GM19239 (cell line): ENCODE results near the gene WDR1.

Experiments
- DNase-seq: peaks from one replicate; pipeline ENCODE4 v3.0.0; 2011; ENCODE audit warnings: low spot score; ENCODE audit not compliant: insufficient read length
- FAIRE-seq: peaks from 2 replicates; lab custom pipeline; 2011; peaks lifted over from hg19 to GRCh38; lab: Jason Lieb, UNC

WDR1 gene

GRCh38 chr4:10116569-10117358 lies at the start of gene WDR1:
TSS of gene WDR1 (minus strand) at chr4:10116799. CDS start at chr4:10116666, 133 bp downstream.
- DNase-seq (peak; percentile 95), FAIRE-seq (no peak)

- FAIRE-seq (no peak), DNase-seq (peak; percentile 16)
These were observed 48.3 kb upstream of the WDR1 start for GRCh38 chr4:10164877-10165283.

- DNase-seq (no peak), FAIRE-seq (no peak)
These were observed 46.7 kb upstream of the WDR1 start for GRCh38 chr4:10163296-10163695.

GRCh38 chr4:10162341-10163000 lies 45.9 kb upstream of the WDR1 start:
- DNase-seq (no peak), FAIRE-seq (no peak)

GRCh38 chr4:10161840-10162239 lies 45.2 kb upstream of the WDR1 start:
- FAIRE-seq: no peak
- DNase-seq: no peak

- FAIRE-seq (no peak), DNase-seq (no peak)
These were observed 44.5 kb upstream of the WDR1 start for GRCh38 chr4:10161146-10161545.

GRCh38 chr4:10160281-10160856 lies 43.8 kb upstream of the WDR1 start:
- no peak for DNase-seq
- FAIRE-seq: no peak

- no peak for DNase-seq
- no peak for FAIRE-seq
These were observed 43.1 kb upstream of the WDR1 start for GRCh38 chr4:10159671-10160070.

- DNase-seq (no peak), FAIRE-seq (no peak)
These were observed 41.8 kb upstream of the WDR1 start for GRCh38 chr4:10158333-10158942.

- FAIRE-seq (peak; percentile 85), DNase-seq (peak; percentile 49)
These were observed 41.1 kb upstream of the WDR1 start for GRCh38 chr4:10157478-10158332.

- FAIRE-seq: no peak
- DNase-seq: no peak
These were observed 37.6 kb upstream of the WDR1 start for GRCh38 chr4:10154241-10154640.

GRCh38 chr4:10153161-10153560 lies 36.6 kb upstream of the WDR1 start:
- FAIRE-seq (no peak), DNase-seq (no peak)

- FAIRE-seq (peak; percentile 56), DNase-seq (peak; percentile 16)
These were observed 34.6 kb upstream of the WDR1 start for GRCh38 chr4:10151182-10151581.

- FAIRE-seq (no peak), DNase-seq (no peak)
These were observed 28.4 kb upstream of the WDR1 start for GRCh38 chr4:10144966-10145365.

- FAIRE-seq (no peak), DNase-seq (no peak)
These were observed 27.9 kb upstream of the WDR1 start for GRCh38 chr4:10144479-10144878.

- DNase-seq: no peak
- no peak for FAIRE-seq
These were observed 26.6 kb upstream of the WDR1 start for GRCh38 chr4:10143171-10143570.

GRCh38 chr4:10140866-10141759 lies 24.5 kb upstream of the WDR1 start:
- DNase-seq: no peak
- FAIRE-seq: no peak

- no peak for FAIRE-seq
- DNase-seq: no peak
These were observed 22.9 kb upstream of the WDR1 start for GRCh38 chr4:10139518-10139917.

- FAIRE-seq (no peak), DNase-seq (no peak)
These were observed 18.7 kb upstream of the WDR1 start for GRCh38 chr4:10135260-10135659.
